GM18508 (cell line): ENCODE data around the gene OR56A1.
"Not testable (repeated sequence)": the region's sequence is repeated elsewhere in the genome, so short reads cannot be mapped to it uniquely, and the experiment has no call there.

Experiments
- ATAC-seq: cut with Tn5 transposase; IDR thresholded peaks from one replicate; pipeline ENCODE4 v1.9.1; 2021; ENCODE audit warnings: moderate number of reproducible peaks; ENCODE audit not compliant: insufficient read depth, unreplicated experiment

Gene OR56A1, protein sequence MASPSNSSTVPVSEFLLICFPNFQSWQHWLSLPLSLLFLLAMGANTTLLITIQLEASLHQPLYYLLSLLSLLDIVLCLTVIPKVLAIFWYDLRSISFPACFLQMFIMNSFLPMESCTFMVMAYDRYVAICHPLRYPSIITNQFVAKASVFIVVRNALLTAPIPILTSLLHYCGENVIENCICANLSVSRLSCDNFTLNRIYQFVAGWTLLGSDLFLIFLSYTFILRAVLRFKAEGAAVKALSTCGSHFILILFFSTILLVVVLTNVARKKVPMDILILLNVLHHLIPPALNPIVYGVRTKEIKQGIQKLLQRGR

GRCh38 chr11:6030708-6031405 lies at the start of gene OR56A1:
OR56A1 (minus strand) TSS chr11:6030758; CDS start chr11:6027692, 3,066 bp downstream.
- no peak for ATAC-seq

DNA sequence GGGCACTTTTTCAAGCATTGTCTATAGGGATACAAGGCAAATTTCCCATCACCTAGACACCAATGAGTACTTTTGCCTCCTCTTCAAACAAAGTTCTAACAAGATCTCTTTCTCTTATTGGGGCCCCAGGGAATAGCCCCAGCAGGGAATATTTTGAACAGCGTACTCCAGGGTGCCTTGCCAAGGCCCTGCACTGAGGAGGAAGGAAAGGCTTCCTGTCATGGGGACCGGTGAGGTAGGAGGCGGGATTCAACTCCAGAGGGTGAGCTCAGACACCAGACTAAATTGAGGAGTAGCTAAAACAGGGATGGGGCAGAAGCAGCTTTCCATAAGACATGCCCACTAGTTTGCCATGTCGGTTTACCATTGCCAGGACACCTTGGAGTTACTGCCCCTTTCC lies 48.9 kb upstream of the OR56A1 start:
- no peak for ATAC-seq

- ATAC-seq = no peak
These were observed 47.2 kb upstream of the OR56A1 start for GRCh38 chr11:6077723-6078122.

DNA sequence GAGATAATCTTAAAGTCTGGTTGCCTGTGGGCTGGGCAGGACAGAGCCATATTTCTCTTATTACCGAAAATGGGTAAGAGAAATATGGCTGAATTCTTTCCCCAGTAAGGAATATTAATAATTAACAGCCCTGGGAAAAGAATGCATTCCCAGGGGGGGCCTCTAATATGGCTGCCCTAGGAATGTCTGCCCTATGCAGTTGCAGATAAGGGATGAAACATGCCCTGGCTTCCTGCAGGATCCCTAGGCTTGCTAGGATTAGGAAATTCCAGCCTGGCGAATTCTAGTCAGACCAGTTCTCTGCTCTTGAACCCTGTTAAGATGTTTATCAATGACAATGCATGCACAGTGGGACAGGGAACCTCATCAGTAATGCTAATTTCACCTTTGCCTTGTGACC lies 45.9 kb upstream of the OR56A1 start:
- not testable (repeated sequence) for ATAC-seq

DNA sequence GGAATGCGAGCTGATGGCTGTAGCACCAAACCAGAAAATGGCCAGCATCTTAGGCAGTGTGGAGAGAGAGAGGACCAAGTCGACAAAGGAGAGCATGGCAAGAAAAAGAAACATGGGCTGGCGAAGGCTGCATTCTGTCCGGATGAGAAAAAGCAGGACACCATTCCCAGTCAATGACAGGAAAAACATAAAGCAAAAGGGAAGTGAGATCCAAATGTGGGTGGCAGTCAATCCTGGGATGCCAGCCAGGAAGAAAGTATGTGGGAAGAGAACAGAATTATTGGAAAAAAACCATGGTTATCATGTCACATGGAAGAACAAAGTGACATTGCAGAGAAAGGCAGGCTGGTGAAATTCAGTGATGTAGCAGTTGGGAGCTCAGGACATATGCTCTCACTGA lies 36.9 kb upstream of the OR56A1 start:
- no peak for ATAC-seq

DNA sequence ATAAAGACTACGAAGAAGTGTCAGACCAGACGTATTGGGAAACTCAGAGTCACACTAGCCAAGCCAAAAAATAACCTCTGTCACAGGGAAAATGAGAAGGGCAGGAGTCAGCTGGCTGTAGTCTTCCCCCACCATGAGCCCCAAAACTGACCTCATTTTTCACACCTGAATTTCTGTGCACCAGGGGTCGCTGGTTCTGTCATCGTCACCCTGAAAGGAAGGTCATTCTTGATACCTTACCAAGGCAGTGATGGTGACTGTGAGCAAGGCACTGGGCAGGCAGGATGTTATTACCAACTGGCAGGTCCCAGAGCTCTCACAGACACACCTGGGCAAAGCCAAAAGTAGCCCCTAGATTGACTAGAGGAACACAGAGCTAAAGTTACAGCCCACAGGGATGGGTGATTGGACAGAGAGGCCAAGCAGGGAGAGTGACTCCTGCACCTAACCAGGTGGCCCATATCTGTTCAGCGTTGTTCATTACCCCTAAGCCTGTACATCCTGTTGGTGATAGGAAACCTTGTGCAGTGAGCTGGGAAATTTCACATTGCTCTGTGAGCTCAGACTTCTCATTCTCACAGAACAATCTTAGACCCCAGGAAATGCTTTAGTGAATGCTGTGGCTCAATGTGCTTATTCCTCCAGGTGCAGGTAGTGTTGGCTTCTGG lies 32.3 kb upstream of the OR56A1 start:
- ATAC-seq = no peak

DNA sequence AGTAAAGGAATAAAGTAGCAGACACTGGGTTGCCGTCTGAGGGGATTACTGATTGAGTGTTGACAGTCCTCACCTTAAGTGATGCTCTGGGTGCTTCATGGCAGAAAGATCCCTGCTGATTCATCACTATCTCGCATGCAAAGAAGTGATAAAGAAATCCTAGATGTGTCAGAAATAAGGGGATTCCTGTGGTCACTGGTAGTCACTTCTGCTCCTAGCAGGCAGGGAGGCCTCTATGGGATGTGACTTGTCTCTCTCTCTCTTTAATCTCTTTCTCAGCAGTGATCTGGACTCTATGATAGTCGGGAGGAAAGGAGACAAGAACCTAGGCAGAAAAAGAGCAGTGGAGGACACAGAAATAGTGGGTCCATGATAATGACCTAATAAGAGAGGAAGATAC lies 30.9 kb upstream of the OR56A1 start:
- no peak for ATAC-seq

DNA sequence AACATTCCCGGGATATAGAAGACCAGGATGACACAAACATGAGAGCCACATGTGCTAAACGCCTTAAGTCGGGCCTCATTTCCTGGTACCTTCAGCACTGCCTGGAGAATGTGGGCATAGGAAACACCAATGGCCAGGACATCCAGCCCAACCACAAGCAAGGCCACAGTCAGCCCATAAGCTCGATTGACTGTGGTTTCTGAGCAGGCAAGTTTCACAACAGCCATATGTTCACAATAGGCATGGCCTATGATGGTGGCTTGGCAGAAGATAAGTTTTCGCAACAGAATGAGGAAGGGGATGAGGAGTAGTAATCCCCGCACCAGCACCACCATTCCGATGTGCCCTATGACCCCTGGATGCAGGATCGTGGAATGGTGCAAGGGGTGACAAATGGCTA lies 26.9 kb upstream of the OR56A1 start:
- ATAC-seq = no peak

DNA sequence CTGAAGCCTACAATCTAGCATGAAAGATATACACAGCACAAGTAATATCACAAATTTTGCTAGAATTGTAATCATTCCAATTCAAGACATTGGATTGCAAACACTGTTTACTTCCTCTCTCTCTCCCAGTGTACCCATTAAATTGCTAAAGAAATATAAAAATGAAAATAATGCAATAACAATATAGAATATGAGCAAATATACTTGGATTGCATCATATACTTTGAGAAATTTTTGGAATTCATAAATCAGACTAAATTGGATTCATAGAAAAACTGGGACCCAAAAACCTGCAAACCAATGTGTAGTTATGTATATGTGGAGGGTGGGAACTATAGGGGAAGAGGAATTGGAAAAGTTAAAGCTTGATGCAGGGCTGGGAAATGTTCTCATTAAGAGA lies 25.0 kb upstream of the OR56A1 start:
- ATAC-seq = no peak

GRCh38 chr11:6052374-6052773 lies 21.8 kb upstream of the OR56A1 start:
- ATAC-seq = no peak

GRCh38 chr11:6040874-6041273 lies 10.3 kb upstream of the OR56A1 start:
- no peak for ATAC-seq

DNA sequence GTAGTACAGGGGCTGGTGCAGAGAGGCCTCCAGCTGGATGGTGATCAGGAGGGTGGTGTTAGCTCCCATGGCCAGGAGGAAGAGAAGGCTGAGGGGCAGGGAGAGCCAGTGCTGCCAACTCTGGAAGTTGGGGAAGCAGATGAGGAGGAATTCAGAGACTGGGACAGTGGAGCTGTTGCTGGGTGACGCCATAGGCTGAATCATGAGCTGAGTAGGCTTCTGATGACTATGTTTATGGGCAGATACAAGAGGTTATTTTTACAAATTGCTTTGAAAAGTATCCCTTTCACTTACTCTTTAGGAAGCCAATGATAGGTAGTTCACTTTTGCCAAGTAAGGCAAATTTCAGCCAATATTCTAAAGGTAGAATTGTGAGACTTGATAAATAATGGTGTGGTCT lies 3.1 kb downstream of the OR56A1 start:
- no peak for ATAC-seq

GRCh38 chr11:6025056-6025455 lies 5.5 kb downstream of the OR56A1 start:
- ATAC-seq = no peak

DNA sequence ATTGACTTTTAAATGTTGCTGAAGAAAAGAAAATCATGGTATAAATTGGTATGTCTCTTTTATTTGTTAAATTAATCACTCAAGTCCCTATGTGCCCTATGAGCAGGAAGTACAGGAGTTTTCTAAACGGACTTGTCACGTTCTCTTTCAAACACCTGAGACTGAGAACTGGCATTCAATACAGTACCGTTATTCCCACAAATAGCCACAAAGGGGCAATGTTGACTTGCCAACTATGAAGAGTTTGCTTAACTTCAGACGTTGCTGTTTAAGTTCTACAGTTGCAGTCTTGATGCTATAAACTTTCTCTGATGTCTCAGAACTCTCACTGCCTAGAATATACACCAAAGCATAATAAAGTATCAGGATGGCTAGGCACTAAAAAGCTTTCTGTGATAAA lies 7.6 kb downstream of the OR56A1 start:
- no peak for ATAC-seq

DNA sequence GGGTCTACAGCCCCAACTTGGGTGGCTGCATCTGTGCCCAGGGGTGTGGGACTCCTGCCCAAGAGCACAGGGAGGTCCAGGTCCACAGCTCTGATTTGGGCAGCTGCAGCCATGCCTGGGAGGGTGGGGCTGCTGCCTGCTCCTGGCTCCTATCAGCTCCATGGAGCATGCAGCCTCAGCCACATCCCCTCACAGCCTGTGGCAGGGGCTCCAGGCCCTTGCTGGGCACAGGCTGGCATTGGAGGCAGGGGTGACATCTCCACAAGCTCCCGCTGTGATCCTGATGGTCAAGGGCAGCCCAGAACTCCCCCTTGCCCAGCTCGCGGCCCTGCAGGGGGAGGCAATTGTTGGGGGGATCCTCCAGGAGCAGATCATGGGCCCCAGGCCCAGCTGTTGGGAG lies 17.5 kb downstream of the OR56A1 start:
- ATAC-seq = no peak

DNA sequence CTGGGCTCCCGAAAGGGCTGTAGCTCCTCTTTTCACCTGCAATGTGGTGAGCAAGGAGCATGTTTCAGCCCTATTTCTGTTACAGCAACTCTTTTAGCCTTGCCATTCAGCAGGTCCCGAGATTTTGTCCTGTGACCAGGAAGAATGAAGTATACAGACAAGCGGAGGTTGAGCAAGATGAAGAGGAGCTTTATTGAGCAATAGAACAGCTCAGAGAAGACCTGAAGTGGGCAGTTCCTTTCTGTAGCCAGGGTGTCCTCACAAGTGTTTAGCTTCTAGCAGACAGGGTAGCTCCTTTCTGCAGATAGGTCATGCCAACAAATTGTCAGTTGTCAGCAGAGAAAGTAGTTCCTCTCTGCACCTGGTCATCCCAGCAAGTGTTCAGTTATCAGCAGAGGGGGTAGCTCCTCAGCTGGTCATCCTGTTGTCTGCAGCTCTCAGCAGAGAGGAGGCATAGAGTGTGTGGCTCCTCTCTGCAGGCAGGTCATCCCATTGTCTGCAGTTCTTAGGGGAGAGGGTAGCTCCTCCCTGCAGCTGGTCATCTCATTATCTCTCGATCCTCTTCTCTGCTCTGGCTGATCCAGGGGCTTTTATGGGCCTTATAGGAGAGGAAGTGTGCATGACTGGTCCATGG lies 18.4 kb downstream of the OR56A1 start:
- no peak for ATAC-seq

DNA sequence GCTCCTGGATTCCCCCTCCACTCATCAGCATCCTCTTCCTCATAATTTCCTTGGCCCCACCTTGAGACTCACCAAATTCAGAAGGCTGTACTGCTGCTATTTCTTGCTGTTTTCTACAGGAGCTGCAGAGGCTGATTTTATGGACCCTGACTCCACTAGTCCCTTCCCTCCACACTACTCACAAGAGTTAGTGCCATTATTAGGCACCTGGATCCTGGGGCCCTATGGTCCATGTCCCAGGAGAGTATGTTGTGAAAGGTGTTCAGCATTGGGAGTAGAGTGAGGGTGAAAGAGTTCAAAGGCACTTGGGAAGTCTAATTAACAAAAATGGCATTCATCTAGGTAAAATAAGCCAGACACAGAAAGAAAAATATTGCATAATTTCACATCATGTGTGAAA lies 23.7 kb downstream of the OR56A1 start, which contains the start of gene OR56A4:
Gene OR56A4 (minus strand): TSS at position 101 of the 400 bp plus-strand sequence. CDS start 3,954 bp downstream, outside the sequence.
- ATAC-seq = no peak

- ATAC-seq = no peak
These were observed 24.2 kb downstream of the OR56A1 start for GRCh38 chr11:6006395-6006794.

DNA sequence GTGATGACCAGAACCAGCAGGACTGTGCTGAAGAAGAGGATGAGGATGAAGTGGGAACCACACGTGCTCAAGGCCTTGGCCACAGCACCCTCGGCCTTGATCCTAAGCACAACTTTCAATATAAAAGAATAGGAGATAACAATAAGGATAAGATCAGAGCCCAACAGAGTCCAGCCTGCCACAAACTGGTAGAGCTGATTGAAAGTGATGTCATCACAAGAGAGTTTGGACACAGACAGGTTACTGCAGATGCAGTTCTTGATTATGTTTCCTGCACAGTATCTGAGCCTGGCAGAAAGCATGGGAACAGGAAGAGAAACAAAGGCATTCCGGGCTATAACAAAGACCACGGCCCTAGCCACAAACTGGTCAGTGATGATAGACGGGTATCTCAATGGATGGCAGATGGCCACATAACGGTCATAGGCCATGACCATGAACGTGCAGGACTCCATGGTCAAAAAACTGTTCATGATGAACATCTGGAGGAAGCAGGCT lies 28.3 kb downstream of the OR56A1 start:
- ATAC-seq = no peak

GRCh38 chr11:5994791-5995190 lies 35.8 kb downstream of the OR56A1 start:
- no peak for ATAC-seq
